IMR-90 (cell line): ENCODE measurements around the gene SYTL3. TPM values are rescaled to one million over a fixed set of nuclear protein-coding genes. Genes with fewer than 3 reads are reported as not detected.

Experiments used
- ATAC-seq: fragments of 200-7000 bp; cut with Tn5 transposase; 2 replicates; pipeline ENCODE4 v1.9.1; 2020; ENCODE audit warnings: low read depth, mild to moderate bottlenecking, moderate library complexity
- BruUV-seq: library from RNA; stranded (reverse); fragments of 400-500 nt; replicated peaks from 2 replicates; lab custom pipeline; 2021; lab: Mats Ljungman, UMichigan
- CTCF ChIA-PET: fragments of 300-600 bp; formaldehyde crosslinking; extraction: SDS; loops from one replicate; lab custom pipeline; 2021; ENCODE audit warnings: antibody characterized with exemption; lab: Yijun Ruan, JAX
- POLR2A ChIA-PET: fragments of 300-600 bp; sonication (Branson Sonifier 250); formaldehyde crosslinking; loops from one replicate; lab custom pipeline; 2022; ENCODE audit warnings: antibody characterized with exemption; ENCODE audit not compliant: unreplicated experiment; lab: Charles Lee
- DNase-seq: peaks from one replicate; pipeline ENCODE4 v3.0.0; 2013
- H2AFZ ChIP-seq: replicated peaks from 2 replicates; pipeline ENCODE3; 2013; ENCODE audit warnings: low read length, mild to moderate bottlenecking; ENCODE audit not compliant: poor library complexity
- H2AK5ac ChIP-seq: 2 replicates; pipeline ENCODE4 v1.6.1; 2013; ENCODE audit warnings: low read depth, low read length, inconsistent platforms
- H2AK9ac ChIP-seq: replicated peaks from 2 replicates; pipeline ENCODE3; 2013; ENCODE audit warnings: mild to moderate bottlenecking, low read depth, low read length, moderate library complexity; ENCODE audit not compliant: poor library complexity
- H2BK120ac ChIP-seq: 2 replicates; pipeline ENCODE4 v1.6.1; 2013; ENCODE audit warnings: low read depth, low read length, inconsistent platforms
- H2BK15ac ChIP-seq: 3 replicates; pipeline ENCODE4 v1.6.1; 2013; ENCODE audit warnings: low read depth, low read length, inconsistent platforms
- H2BK20ac ChIP-seq: 2 replicates; pipeline ENCODE4 v1.6.1; 2013; ENCODE audit warnings: low read depth, mild to moderate bottlenecking, inconsistent platforms, low read length, moderate library complexity
- H2BK5ac ChIP-seq: 2 replicates; pipeline ENCODE4 v1.6.1; 2013; ENCODE audit warnings: mild to moderate bottlenecking, low read depth, low read length, inconsistent platforms; ENCODE audit not compliant: poor library complexity, severe bottlenecking
- H3K14ac ChIP-seq: replicated peaks from 2 replicates; pipeline ENCODE4 v1.6.1; 2013; ENCODE audit warnings: low read depth, low read length, inconsistent platforms
- H3K18ac ChIP-seq: 2 replicates; pipeline ENCODE4 v1.6.1; 2013; ENCODE audit warnings: low read depth, low read length, control low read depth
- H3K23ac ChIP-seq: 2 replicates; pipeline ENCODE4 v1.6.1; 2013; ENCODE audit warnings: low read depth, low read length, inconsistent platforms
- H3K27ac ChIP-seq: 2 replicates; pipeline ENCODE4 v1.5.1; 2013; ENCODE audit warnings: mild to moderate bottlenecking, control low read depth, low read length; ENCODE audit not compliant: insufficient read depth
- H3K27me3 ChIP-seq: 2 replicates; pipeline ENCODE4 v1.6.1; 2013; ENCODE audit warnings: low read length; ENCODE audit not compliant: control insufficient read depth, insufficient read depth
- H3K36me3 ChIP-seq: 2 replicates; pipeline ENCODE4 v1.6.1; 2013; ENCODE audit warnings: low read length, mixed read lengths; ENCODE audit not compliant: control insufficient read depth, insufficient read depth
- H3K4ac ChIP-seq: 2 replicates; pipeline ENCODE4 v1.6.1; 2013; ENCODE audit warnings: low read depth, low read length, inconsistent platforms
- H3K4me1 ChIP-seq: 2 replicates; pipeline ENCODE4 v1.6.1; 2013; ENCODE audit warnings: low read length, mixed read lengths; ENCODE audit not compliant: control insufficient read depth, insufficient read depth
- H3K4me2 ChIP-seq: 2 replicates; pipeline ENCODE4 v1.6.1; 2013; ENCODE audit warnings: low read depth, mild to moderate bottlenecking, control low read depth, low read length, moderate library complexity
- H3K4me3 ChIP-seq: 2 replicates; pipeline ENCODE4 v1.5.1; 2013; ENCODE audit warnings: low read depth, mild to moderate bottlenecking, control low read depth, low read length, moderate library complexity; ENCODE audit not compliant: insufficient read depth
- H3K56ac ChIP-seq: 2 replicates; pipeline ENCODE4 v1.6.1; 2013; ENCODE audit warnings: low read length, inconsistent platforms; ENCODE audit not compliant: insufficient read depth; ENCODE audit errors: extremely low read depth
- H3K79me1 ChIP-seq, 2 experiments: 2 replicates each; pipeline ENCODE4 v1.6.1; 2013; ENCODE audit warnings: low read length in 2 of 2, inconsistent platforms in 1 of 2, low read depth in 1 of 2
- H3K9ac ChIP-seq: 2 replicates; pipeline ENCODE4 v1.6.1; 2013; ENCODE audit warnings: low read depth, low read length, control low read depth
- H3K9me1 ChIP-seq: 2 replicates; pipeline ENCODE4 v1.6.1; 2013; ENCODE audit warnings: low read length, inconsistent platforms; ENCODE audit not compliant: insufficient read depth
- H3K9me3 ChIP-seq: 2 replicates; pipeline ENCODE4 v1.6.1; 2013; ENCODE audit warnings: low read length; ENCODE audit not compliant: control insufficient read depth, insufficient read depth
- H4K20me1 ChIP-seq: 2 replicates; pipeline ENCODE4 v1.6.1; 2013; ENCODE audit warnings: low read length, inconsistent platforms; ENCODE audit not compliant: insufficient read depth
- H4K5ac ChIP-seq: 2 replicates; pipeline ENCODE4 v1.6.1; 2013; ENCODE audit warnings: mild to moderate bottlenecking, low read depth, low read length, control low read depth
- H4K8ac ChIP-seq, 2 experiments: 2 replicates each; pipeline ENCODE4 v1.6.1; 2013; ENCODE audit warnings: low read depth in 2 of 2, low read length in 2 of 2, control low read depth in 1 of 2, inconsistent platforms in 1 of 2
- H4K91ac ChIP-seq: 2 replicates; pipeline ENCODE4 v1.6.1; 2013; ENCODE audit warnings: low read depth, low read length, inconsistent platforms; ENCODE audit not compliant: insufficient read depth
- BHLHE40 ChIP-seq: fragments of 150-350 bp; IDR thresholded peaks from 2 replicates; pipeline ENCODE4 v1.6.1; 2016; ENCODE audit warnings: mild to moderate bottlenecking, low read depth, low read length
- CHD1 ChIP-seq: IDR thresholded peaks from 2 replicates; pipeline ENCODE4 v1.6.1; 2012; ENCODE audit warnings: low read depth, low read length, improper control_type of control experiment
- CTCF ChIP-seq: conservative IDR thresholded peaks from 2 replicates; pipeline ENCODE4 v1.5.1; 2012; ENCODE audit warnings: mild to moderate bottlenecking, low read depth, low read length, improper control_type of control experiment
- ELK1 ChIP-seq: fragments of 150-350 bp; IDR thresholded peaks from 2 replicates; pipeline ENCODE4 v1.6.1; 2016; ENCODE audit warnings: low read depth, mild to moderate bottlenecking, low read length, moderate library complexity, borderline replicate concordance
- FOS ChIP-seq: fragments of 150-350 bp; IDR thresholded peaks from 2 replicates; pipeline ENCODE4 v1.6.1; 2016; ENCODE audit warnings: low read depth, low read length
- MAFK ChIP-seq: IDR thresholded peaks from 2 replicates; pipeline ENCODE4 v1.6.1; 2012; ENCODE audit warnings: low read depth, low read length, improper control_type of control experiment
- MXI1 ChIP-seq: IDR thresholded peaks from 2 replicates; pipeline ENCODE4 v1.6.1; 2012; ENCODE audit warnings: low read depth, mild to moderate bottlenecking, low read length, moderate library complexity, borderline replicate concordance
- NFE2L2 ChIP-seq: fragments of 150-350 bp; IDR thresholded peaks from 2 replicates; pipeline ENCODE4 v1.6.1; 2016; ENCODE audit warnings: low read depth, mild to moderate bottlenecking, low read length
- POLR2A ChIP-seq: IDR thresholded peaks from 2 replicates; pipeline ENCODE4 v1.6.1; 2012; ENCODE audit warnings: mild to moderate bottlenecking, low read depth, low read length
- USF2 ChIP-seq: fragments of 150-350 bp; IDR thresholded peaks from 2 replicates; pipeline ENCODE4 v1.6.1; 2017; ENCODE audit warnings: mild to moderate bottlenecking, antibody characterized with exemption, low read length, low read depth
- WGBS, 2 experiments: methylation state at CpG; one replicate each; pipeline versions ENCODE4 v1.1.5 to v1.1.7; 2013; ENCODE audit warnings: missing lambda C conversion rate in 2 of 2; ENCODE audit not compliant: insufficient read length in 1 of 2; ENCODE audit errors: extremely low coverage in 2 of 2; 5-methylcytosine and 5-hydroxymethylcytosine counted together
- dilution Hi-C: fragments of 300-500 bp; cut with HindIII; formaldehyde crosslinking; loops from one replicate; pipeline ENCODE4 v1.14.3; 2018; ENCODE audit warnings: low sequenced_read_pairs; ENCODE audit not compliant: unreplicated experiment
- in situ Hi-C: fragments of 300-500 bp; cut with MboI; formaldehyde crosslinking; loops from 3 replicates; pipeline ENCODE4 v1.14.3; 2019; ENCODE audit warnings: low sequenced_read_pairs, inconsistent platforms, mixed read lengths
- intact Hi-C: fragments of 100-400 bp; cut with micrococcal nuclease; formaldehyde crosslinking; loops from 2 replicates; pipeline ENCODE4 v1.10.0; 2022
- polyA plus RNA-seq, 3 experiments: library from polyadenylated mRNA; depleted of rRNA; stranded (reverse); fragments of >200 nt; gene quantifications; 2 replicates each; pipeline ENCODE4 v1.2.3, GENCODE V29; 2012; ENCODE audit warnings: low replicate concordance in 1 of 3
- total RNA-seq: library from RNA; depleted of rRNA; stranded (reverse); fragments of >200 nt; gene quantifications from 2 replicates; pipeline ENCODE4 v1.2.3, GENCODE V29; 2012

Gene SYTL3
- total and polyA plus RNA-seq, 2 of the 4 experiments (the other 2 are of a cell fraction): 2.9 to 4.3 TPM

DNA sequence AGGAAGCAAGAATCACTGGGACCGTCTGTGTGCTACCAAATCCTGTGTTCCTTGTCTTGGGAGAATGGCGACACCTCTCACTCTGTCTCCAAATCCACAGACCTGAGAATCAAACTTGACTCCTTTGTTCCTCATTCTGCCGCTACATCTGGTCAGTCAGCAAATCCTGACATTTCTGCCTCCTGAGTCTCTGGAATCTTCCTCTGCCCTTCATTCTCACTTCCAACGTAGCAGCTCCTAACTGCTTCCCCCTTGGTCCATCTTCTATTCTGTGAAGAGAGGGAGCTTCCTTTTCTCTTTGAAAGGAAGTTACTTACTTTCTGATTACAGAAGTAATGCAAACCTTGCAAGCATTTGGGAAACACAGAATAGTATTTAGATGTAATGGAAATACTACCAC, 37.7 kb downstream of the SYTL3 start:
- BruUV-seq: no TSS peak
- dilution Hi-C loops (no loop called here), in situ Hi-C loops (no loop called here), intact Hi-C loops (no loop called here)
- H3K4me2 ChIP-seq: no peak overlapping the region
- H3K18ac ChIP-seq: no peak overlapping the region
- H4K5ac ChIP-seq: no peak overlapping the region
- no peaks in the 10 kb centered on the region for H3K9me3 ChIP-seq
- H2AK9ac ChIP-seq: no peak overlapping the region
- no peak for TF ChIP-seq MAFK
- no peak for TF ChIP-seq CTCF
- no peak for TF ChIP-seq POLR2A
- no peak for TF ChIP-seq ELK1
- no peak for TF ChIP-seq NFE2L2
- TF ChIP-seq MXI1: no peak
- TF ChIP-seq USF2: no peak
- TF ChIP-seq FOS: no peak
- TF ChIP-seq BHLHE40: no peak
- TF ChIP-seq CHD1: no peak
- no peak overlapping the region for H3K27ac ChIP-seq
- no peak overlapping the region for H2BK120ac ChIP-seq
- H3K36me3 ChIP-seq: no peaks in the 10 kb centered on the region
- H2AK5ac ChIP-seq: no peak overlapping the region
- no peak overlapping the region for H2BK5ac ChIP-seq
- H3K56ac ChIP-seq: no peak overlapping the region
- WGBS, 2 experiments: 90% methylated on average over 2 of the region's 4 CpGs; no CpG with 5 or more reads in 1 of the 2 experiments
- H3K23ac ChIP-seq: no peak overlapping the region
- peaks cover 2% of the 10 kb centered on the region; the same call in 1 of the 2 replicates for H3K4me1 ChIP-seq
- ATAC-seq (no peak), DNase-seq (no peak)
- POLR2A ChIA-PET: no interaction called here
- no peak overlapping the region for H3K4ac ChIP-seq
- H3K4me3 ChIP-seq: no peak overlapping the region
- H3K27me3 ChIP-seq: no peaks in the 10 kb centered on the region
- no peaks in the 10 kb centered on the region for H3K9me1 ChIP-seq
- H2BK15ac ChIP-seq: no peak overlapping the region
- H4K91ac ChIP-seq: no peak overlapping the region
- H4K8ac ChIP-seq: no peak overlapping the region
- no peak overlapping the region for H2BK20ac ChIP-seq
- no peaks in the 10 kb centered on the region for H3K79me1 ChIP-seq
- H3K9ac ChIP-seq: no peak overlapping the region
- H4K20me1 ChIP-seq: no peaks in the 10 kb centered on the region
- CTCF ChIA-PET: no interaction called here
- no peak overlapping the region for H2AFZ ChIP-seq
- no peak overlapping the region for H3K14ac ChIP-seq
